ENCODE data around the gene C2orf72.

DNA sequence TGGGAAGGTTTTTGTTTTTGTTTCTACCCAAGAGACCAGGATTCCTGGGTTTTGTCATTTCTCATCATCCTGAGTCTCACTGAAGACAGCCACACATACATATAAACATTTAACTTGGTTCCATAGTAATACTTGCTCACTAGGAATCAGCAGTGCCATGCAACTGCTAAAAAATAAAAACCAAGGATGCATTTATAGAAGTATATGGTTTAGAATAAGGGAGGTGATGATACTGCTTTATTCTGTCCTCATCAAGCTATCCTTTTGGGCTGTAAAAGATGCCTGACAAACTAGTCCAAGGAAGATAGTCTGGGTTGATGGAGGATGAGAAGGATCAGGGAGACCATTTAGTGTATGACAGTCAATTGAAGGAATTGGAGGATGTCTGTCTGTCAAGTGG is 40.7 kb upstream of the C2orf72 start:
- TF ChIP-seq, protein P1, sequence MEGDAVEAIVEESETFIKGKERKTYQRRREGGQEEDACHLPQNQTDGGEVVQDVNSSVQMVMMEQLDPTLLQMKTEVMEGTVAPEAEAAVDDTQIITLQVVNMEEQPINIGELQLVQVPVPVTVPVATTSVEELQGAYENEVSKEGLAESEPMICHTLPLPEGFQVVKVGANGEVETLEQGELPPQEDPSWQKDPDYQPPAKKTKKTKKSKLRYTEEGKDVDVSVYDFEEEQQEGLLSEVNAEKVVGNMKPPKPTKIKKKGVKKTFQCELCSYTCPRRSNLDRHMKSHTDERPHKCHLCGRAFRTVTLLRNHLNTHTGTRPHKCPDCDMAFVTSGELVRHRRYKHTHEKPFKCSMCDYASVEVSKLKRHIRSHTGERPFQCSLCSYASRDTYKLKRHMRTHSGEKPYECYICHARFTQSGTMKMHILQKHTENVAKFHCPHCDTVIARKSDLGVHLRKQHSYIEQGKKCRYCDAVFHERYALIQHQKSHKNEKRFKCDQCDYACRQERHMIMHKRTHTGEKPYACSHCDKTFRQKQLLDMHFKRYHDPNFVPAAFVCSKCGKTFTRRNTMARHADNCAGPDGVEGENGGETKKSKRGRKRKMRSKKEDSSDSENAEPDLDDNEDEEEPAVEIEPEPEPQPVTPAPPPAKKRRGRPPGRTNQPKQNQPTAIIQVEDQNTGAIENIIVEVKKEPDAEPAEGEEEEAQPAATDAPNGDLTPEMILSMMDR (IDR thresholded peaks at IDR 0.05; ENCODE audit: extremely low read depth in 1 of 2, insufficient read depth in 1 of 2, low read depth in 1 of 2, low read length in 2 of 2) = no peak
- no peak for TF ChIP-seq POLR2AphosphoS5 (IDR thresholded peaks at IDR 0.05; ENCODE audit: insufficient read depth, low read depth, low read length)
- no peak for TF ChIP-seq POLR2A (IDR thresholded peaks at IDR 0.05; ENCODE audit: low read depth, low read length)
- TF ChIP-seq EZH2 (IDR thresholded peaks at IDR 0.05; ENCODE audit: borderline replicate concordance, low read depth, low read length, severe bottlenecking) = no peak
- TF ChIP-seq GATA2 (IDR thresholded peaks at IDR 0.05; ENCODE audit: insufficient read depth, insufficient read length, low read depth, low read length) = no peak

All from endothelial cell of umbilical vein (primary cell).